ENCODE measurements around the gene APPL2.

APPL2 gene

DNA sequence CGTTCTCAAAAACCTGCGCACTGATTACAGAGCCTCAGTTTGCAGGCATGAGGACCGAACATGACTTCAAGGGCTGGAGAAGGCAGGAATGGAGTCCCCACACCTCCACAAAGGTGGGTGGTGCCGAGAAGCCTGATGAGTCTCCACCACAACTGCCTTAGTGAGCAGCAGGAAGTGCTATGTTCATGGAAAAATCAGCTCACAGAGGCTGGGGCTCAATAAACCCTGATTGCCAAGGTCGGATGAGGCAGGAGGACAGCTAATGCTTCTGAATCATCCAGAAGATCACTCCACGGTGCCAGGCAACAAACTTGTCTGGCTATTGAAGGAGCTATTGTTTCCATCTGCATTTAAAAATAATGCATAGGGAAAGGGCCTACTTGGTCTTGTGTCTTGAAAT, 31.1 kb downstream of the APPL2 start:
- Histone ChIP-seq H3K79me2 (ENCODE audit: control insufficient read depth, low read length) (no peaks in the 10 kb centered on the region), H3K4me1 (ENCODE audit: control insufficient read depth, low read length) (no peaks in the 10 kb centered on the region), H3K4me2 (ENCODE audit: low read length) (no peak overlapping the region), H3K27me3 (ENCODE audit: control insufficient read depth, low read length) (no peaks in the 10 kb centered on the region), H3K9me2 (replicated peaks; ENCODE audit: control insufficient read depth, low read length) (no peaks in the 10 kb centered on the region), H3K4me3 (ENCODE audit: low read length) (no peak overlapping the region), H4K20me1 (ENCODE audit: control insufficient read depth, insufficient read depth, low read depth, low read length) (no peaks in the 10 kb centered on the region), H3K9me3 (ENCODE audit: control insufficient read depth, insufficient read depth, low read length) (no peaks in the 10 kb centered on the region), H3K27ac (ENCODE audit: low read depth, low read length) (no peak overlapping the region), H3F3A (ENCODE audit: control insufficient read depth, insufficient read depth) (no peaks in the 10 kb centered on the region), H3K36me3 (ENCODE audit: control insufficient read depth, low read length) (peaks cover 8% of the 10 kb centered on the region; the same call in 1 of the 2 replicates)
- TF ChIP-seq EZH2phosphoT487 (IDR thresholded peaks at IDR 0.05; ENCODE audit: borderline replicate concordance, low read length): no peak
- TF ChIP-seq, protein P1, sequence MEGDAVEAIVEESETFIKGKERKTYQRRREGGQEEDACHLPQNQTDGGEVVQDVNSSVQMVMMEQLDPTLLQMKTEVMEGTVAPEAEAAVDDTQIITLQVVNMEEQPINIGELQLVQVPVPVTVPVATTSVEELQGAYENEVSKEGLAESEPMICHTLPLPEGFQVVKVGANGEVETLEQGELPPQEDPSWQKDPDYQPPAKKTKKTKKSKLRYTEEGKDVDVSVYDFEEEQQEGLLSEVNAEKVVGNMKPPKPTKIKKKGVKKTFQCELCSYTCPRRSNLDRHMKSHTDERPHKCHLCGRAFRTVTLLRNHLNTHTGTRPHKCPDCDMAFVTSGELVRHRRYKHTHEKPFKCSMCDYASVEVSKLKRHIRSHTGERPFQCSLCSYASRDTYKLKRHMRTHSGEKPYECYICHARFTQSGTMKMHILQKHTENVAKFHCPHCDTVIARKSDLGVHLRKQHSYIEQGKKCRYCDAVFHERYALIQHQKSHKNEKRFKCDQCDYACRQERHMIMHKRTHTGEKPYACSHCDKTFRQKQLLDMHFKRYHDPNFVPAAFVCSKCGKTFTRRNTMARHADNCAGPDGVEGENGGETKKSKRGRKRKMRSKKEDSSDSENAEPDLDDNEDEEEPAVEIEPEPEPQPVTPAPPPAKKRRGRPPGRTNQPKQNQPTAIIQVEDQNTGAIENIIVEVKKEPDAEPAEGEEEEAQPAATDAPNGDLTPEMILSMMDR (IDR thresholded peaks at IDR 0.05; ENCODE audit: low read depth, low read length, poor library complexity, severe bottlenecking): no peak

DNA sequence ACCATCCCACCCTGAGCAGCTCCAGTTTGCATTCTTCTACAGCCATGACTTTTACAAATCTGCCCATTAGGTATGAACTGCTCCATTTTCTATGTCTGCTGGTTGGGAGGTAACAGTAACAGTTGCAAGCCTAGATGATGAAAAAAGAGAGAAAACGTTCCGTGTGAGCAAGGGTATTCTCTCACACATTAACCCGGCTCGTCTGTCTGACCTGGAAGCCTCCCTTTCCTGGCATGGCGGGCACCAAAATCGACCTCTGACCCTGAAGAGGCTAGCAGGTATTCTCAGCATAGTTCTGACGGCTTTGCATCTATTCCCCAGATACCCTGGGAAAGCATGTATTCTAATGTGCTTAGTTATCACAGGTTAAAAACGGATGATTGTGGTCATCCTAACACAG, 31.8 kb downstream of the APPL2 start:
- H3K36me3 ChIP-seq (ENCODE audit: control insufficient read depth, low read length): peaks cover 8% of the 10 kb centered on the region; the same call in 1 of the 2 replicates
- H3K4me1 ChIP-seq (ENCODE audit: control insufficient read depth, low read length): no peaks in the 10 kb centered on the region
- TF ChIP-seq EZH2phosphoT487 (IDR thresholded peaks at IDR 0.05; ENCODE audit: borderline replicate concordance, low read length): no peak
- TF ChIP-seq, protein P1 (IDR thresholded peaks at IDR 0.05; ENCODE audit: low read depth, low read length, poor library complexity, severe bottlenecking): no peak
- no peaks in the 10 kb centered on the region for H3F3A ChIP-seq (ENCODE audit: control insufficient read depth, insufficient read depth)
- no peaks in the 10 kb centered on the region for H3K79me2 ChIP-seq (ENCODE audit: control insufficient read depth, low read length)
- no peaks in the 10 kb centered on the region for H3K9me3 ChIP-seq (ENCODE audit: control insufficient read depth, insufficient read depth, low read length)
- no peaks in the 10 kb centered on the region for H3K9me2 ChIP-seq (replicated peaks; ENCODE audit: control insufficient read depth, low read length)
- H3K27me3 ChIP-seq (ENCODE audit: control insufficient read depth, low read length): no peaks in the 10 kb centered on the region
- no peaks in the 10 kb centered on the region for H4K20me1 ChIP-seq (ENCODE audit: control insufficient read depth, insufficient read depth, low read depth, low read length)
- H3K4me2 ChIP-seq (ENCODE audit: low read length): no peak overlapping the region
- H3K4me3 ChIP-seq (ENCODE audit: low read length): no peak overlapping the region
- no peak overlapping the region for H3K27ac ChIP-seq (ENCODE audit: low read depth, low read length)

DNA sequence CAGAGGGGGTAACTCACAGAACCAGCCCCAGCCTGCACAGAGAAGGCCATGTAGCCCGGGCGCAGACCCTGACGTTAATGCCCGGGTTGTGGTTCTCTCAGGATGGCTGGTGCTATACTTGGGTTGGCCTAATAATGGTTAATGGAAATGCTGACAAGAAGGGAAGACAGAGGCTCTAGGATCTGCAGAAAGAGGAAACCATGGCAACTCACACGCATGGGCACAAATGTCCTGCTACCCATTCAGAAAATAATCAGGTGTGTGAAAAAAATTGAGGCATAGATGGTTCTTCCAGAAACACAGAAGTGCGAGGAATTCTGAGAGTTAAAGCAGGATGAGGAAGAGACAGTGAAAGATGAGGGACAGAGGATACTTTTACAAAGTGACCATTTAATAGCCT, 33.8 kb downstream of the APPL2 start:
- Histone ChIP-seq H3F3A (ENCODE audit: control insufficient read depth, insufficient read depth) (no peaks in the 10 kb centered on the region), H3K27ac (ENCODE audit: low read depth, low read length) (no peak overlapping the region), H3K36me3 (ENCODE audit: control insufficient read depth, low read length) (peaks cover 6% of the 10 kb centered on the region; the same call in 1 of the 2 replicates), H3K4me1 (ENCODE audit: control insufficient read depth, low read length) (no peaks in the 10 kb centered on the region), H3K4me2 (ENCODE audit: low read length) (no peak overlapping the region), H3K27me3 (ENCODE audit: control insufficient read depth, low read length) (no peaks in the 10 kb centered on the region), H4K20me1 (ENCODE audit: control insufficient read depth, insufficient read depth, low read depth, low read length) (no peaks in the 10 kb centered on the region), H3K9me2 (replicated peaks; ENCODE audit: control insufficient read depth, low read length) (no peaks in the 10 kb centered on the region), H3K9me3 (ENCODE audit: control insufficient read depth, insufficient read depth, low read length) (no peaks in the 10 kb centered on the region), H3K79me2 (ENCODE audit: control insufficient read depth, low read length) (no peaks in the 10 kb centered on the region), H3K4me3 (ENCODE audit: low read length) (no peak overlapping the region)
- TF ChIP-seq, protein P1 (IDR thresholded peaks at IDR 0.05; ENCODE audit: low read depth, low read length, poor library complexity, severe bottlenecking): no peak
- TF ChIP-seq EZH2phosphoT487 (IDR thresholded peaks at IDR 0.05; ENCODE audit: borderline replicate concordance, low read length): no peak

Measured in DOHH2 (cell line).